HEK293T (cell line): ENCODE data around the gene ZNF429.

ENCODE experiments used
- CTCF ChIA-PET: fragments of 350-600 bp; formaldehyde crosslinking; extraction: SDS; loops from one replicate; lab custom pipeline; 2021; ENCODE audit warnings: antibody characterized with exemption, inconsistent platforms; lab: Yijun Ruan, JAX
- POLR2A ChIA-PET: fragments of 350-600 bp; formaldehyde crosslinking; extraction: SDS; loops from one replicate; lab custom pipeline; 2020; ENCODE audit warnings: antibody characterized with exemption, inconsistent platforms; lab: Yijun Ruan, JAX
- DNase-seq: peaks from one replicate; pipeline ENCODE4 v3.0.0; 2012; ENCODE audit warnings: mixed read lengths; ENCODE audit errors: extremely low spot score
- ARNT ChIP-seq: fragments of 450-650 bp; IDR thresholded peaks from 2 replicates; pipeline ENCODE4 v1.6.1; 2017; ENCODE audit warnings: mild to moderate bottlenecking
- BHLHE40 ChIP-seq: fragments of 450-650 bp; IDR thresholded peaks from 2 replicates; pipeline ENCODE4 v1.6.1; 2016; ENCODE audit warnings: mild to moderate bottlenecking, moderate library complexity, borderline replicate concordance
- CTBP1 ChIP-seq: fragments of 450-650 bp; IDR thresholded peaks from 2 replicates; pipeline ENCODE4 v1.6.1; 2016; ENCODE audit warnings: borderline replicate concordance
- ELF4 ChIP-seq: fragments of 450-650 bp; IDR thresholded peaks from 2 replicates; pipeline ENCODE4 v1.6.1; 2017; ENCODE audit warnings: antibody characterized with exemption
- FOXA1 ChIP-seq: fragments of 450-650 bp; IDR thresholded peaks from 2 replicates; pipeline ENCODE4 v1.6.1; 2016; ENCODE audit warnings: mild to moderate bottlenecking
- FOXK2 ChIP-seq: fragments of 450-650 bp; IDR thresholded peaks from 2 replicates; pipeline ENCODE4 v1.6.1; 2016; ENCODE audit warnings: mild to moderate bottlenecking
- FOXM1 ChIP-seq: fragments of 450-650 bp; IDR thresholded peaks from 2 replicates; pipeline ENCODE4 v1.6.1; 2017; ENCODE audit warnings: mild to moderate bottlenecking, borderline replicate concordance
- HDGF ChIP-seq: fragments of 450-650 bp; IDR thresholded peaks from 2 replicates; pipeline ENCODE4 v1.6.1; 2017; ENCODE audit warnings: antibody characterized with exemption, borderline replicate concordance
- L3MBTL2 ChIP-seq: fragments of 450-650 bp; conservative IDR thresholded peaks from 2 replicates; pipeline ENCODE4 v1.6.1; 2016; ENCODE audit warnings: mild to moderate bottlenecking
- LEF1 ChIP-seq: fragments of 450-650 bp; IDR thresholded peaks from 2 replicates; pipeline ENCODE4 v1.6.1; 2017; ENCODE audit warnings: mild to moderate bottlenecking, borderline replicate concordance
- NFRKB ChIP-seq: fragments of 450-650 bp; IDR thresholded peaks from 2 replicates; pipeline ENCODE4 v1.6.1; 2016; ENCODE audit warnings: mild to moderate bottlenecking, moderate library complexity
- PKNOX1 ChIP-seq: fragments of 450-650 bp; IDR thresholded peaks from 2 replicates; pipeline ENCODE4 v1.6.1; 2016
- SP1 ChIP-seq: fragments of 450-650 bp; IDR thresholded peaks from 2 replicates; pipeline ENCODE4 v1.6.1; 2017
- SUZ12 ChIP-seq: fragments of 450-650 bp; IDR thresholded peaks from 2 replicates; pipeline ENCODE4 v1.6.1; 2016; ENCODE audit warnings: mild to moderate bottlenecking
- TARDBP ChIP-seq: fragments of 450-650 bp; IDR thresholded peaks from 2 replicates; pipeline ENCODE4 v1.6.1; 2016
- ZNF384 ChIP-seq: fragments of 450-650 bp; IDR thresholded peaks from 2 replicates; pipeline ENCODE4 v1.6.1; 2016

ZNF429 gene

GRCh38 chr19:21569494-21569865 lies 64.1 kb downstream of the ZNF429 start:
- POLR2A ChIA-PET = no interaction called here
- no peak for DNase-seq
- CTCF ChIA-PET = no interaction called here
- TF ChIP-seq PKNOX1 (no peak), FOXK2 (no peak), TARDBP (no peak), ELF4 (no peak), SP1 (no peak)

GRCh38 chr19:21571316-21571715 lies 65.9 kb downstream of the ZNF429 start:
- CTCF ChIA-PET = no interaction called here
- POLR2A ChIA-PET = no interaction called here
- no peak for DNase-seq
- TF ChIP-seq LEF1 = no peak
- TF ChIP-seq TARDBP = no peak

GRCh38 chr19:21574607-21575006 lies 69.2 kb downstream of the ZNF429 start:
- ChIA-PET CTCF (no interaction called here), POLR2A (no interaction called here)
- TF ChIP-seq FOXK2 = no peak
- no peak for TF ChIP-seq SP1
- TF ChIP-seq ZNF384 = no peak
- TF ChIP-seq TARDBP = no peak
- TF ChIP-seq L3MBTL2 = no peak
- TF ChIP-seq FOXA1 = no peak
- no peak for TF ChIP-seq SUZ12
- TF ChIP-seq BHLHE40 = no peak
- no peak for TF ChIP-seq CTBP1
- TF ChIP-seq HDGF = no peak
- no peak for DNase-seq

DNA sequence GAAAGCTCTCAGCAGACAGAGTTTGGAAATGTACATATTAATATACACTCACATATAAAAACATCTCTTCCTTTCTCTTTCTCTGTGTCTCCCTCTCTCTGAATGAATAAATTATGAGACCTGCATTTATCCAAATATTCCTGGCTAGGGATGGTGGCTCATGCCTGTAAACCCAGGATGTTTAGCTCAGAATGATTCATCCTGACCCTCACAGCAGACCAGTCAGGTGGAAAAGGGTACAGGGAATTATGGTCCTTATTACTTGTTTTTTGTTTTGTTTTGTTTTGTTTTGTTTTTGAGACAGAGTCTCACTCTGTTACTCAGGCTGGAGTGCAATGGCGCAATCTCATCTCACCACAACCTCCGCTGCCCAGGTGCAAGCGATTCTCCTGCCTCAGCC lies 71.1 kb downstream of the ZNF429 start:
- no peak for DNase-seq
- ChIA-PET POLR2A (no interaction called here), CTCF (no interaction called here)
- TF ChIP-seq FOXK2 (no peak), ELF4 (no peak), SP1 (no peak), HDGF (no peak), LEF1 (no peak), CTBP1 (no peak), SUZ12 (no peak), PKNOX1 (no peak), BHLHE40 (no peak), FOXA1 (no peak), ZNF384 (no peak), TARDBP (no peak), FOXM1 (no peak), L3MBTL2 (no peak)

DNA sequence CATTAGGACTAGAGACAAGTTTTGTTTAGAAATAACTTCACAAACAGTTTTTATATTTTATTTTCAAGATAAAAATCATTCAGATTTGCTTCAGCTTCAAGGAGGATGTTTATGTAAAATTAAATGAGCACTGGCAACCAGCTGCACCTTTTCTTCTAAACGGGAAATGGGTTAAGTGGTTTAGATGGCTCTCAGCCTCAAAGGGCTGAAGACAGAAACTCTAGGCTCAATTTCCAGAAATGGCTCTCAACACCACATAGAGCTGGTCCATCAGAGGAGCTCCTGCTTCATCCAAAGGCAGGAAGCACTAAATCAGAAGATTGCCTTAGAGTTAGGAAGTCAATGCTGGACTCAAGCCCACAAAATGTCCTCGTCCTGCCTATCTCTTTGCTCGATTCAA lies 74.7 kb downstream of the ZNF429 start:
- TF ChIP-seq ELF4 (no peak), FOXM1 (no peak), ARNT (no peak), SUZ12 (no peak), BHLHE40 (no peak), TARDBP (no peak), NFRKB (no peak), FOXK2 (no peak), L3MBTL2 (no peak), PKNOX1 (no peak), CTBP1 (no peak), SP1 (no peak), LEF1 (no peak), ZNF384 (no peak), FOXA1 (no peak), HDGF (no peak)

GRCh38 chr19:21580818-21581217 lies 75.4 kb downstream of the ZNF429 start:
- no peak for DNase-seq
- no peak for TF ChIP-seq PKNOX1
- no peak for TF ChIP-seq TARDBP
- no peak for TF ChIP-seq NFRKB
- no peak for TF ChIP-seq CTBP1
- no peak for TF ChIP-seq LEF1
- TF ChIP-seq BHLHE40 = no peak
- TF ChIP-seq FOXK2 = no peak
- TF ChIP-seq ELF4 = no peak
- TF ChIP-seq FOXA1 = no peak
- no peak for TF ChIP-seq SP1
- ChIA-PET CTCF (no interaction called here), POLR2A (no interaction called here)

More for the DNA sequence above, 74.7 kb downstream of the ZNF429 start:
- DNase-seq = no peak
- ChIA-PET CTCF (interaction anchor here (0.6 kb wide), 1 partner anchor 145 kb away, joined by 3 read pairs; no protein-coding TSS in a partner anchor), POLR2A (no interaction called here)
